Measurements from ENCODE around the gene SIN3A. TPM values are rescaled to one million over a fixed set of nuclear protein-coding genes. Genes with fewer than 3 reads are reported as not detected.

SIN3A gene
- total and polyA plus RNA-seq, 4 donors: 6.8 to 21.9 (median 13.3) TPM

DNA sequence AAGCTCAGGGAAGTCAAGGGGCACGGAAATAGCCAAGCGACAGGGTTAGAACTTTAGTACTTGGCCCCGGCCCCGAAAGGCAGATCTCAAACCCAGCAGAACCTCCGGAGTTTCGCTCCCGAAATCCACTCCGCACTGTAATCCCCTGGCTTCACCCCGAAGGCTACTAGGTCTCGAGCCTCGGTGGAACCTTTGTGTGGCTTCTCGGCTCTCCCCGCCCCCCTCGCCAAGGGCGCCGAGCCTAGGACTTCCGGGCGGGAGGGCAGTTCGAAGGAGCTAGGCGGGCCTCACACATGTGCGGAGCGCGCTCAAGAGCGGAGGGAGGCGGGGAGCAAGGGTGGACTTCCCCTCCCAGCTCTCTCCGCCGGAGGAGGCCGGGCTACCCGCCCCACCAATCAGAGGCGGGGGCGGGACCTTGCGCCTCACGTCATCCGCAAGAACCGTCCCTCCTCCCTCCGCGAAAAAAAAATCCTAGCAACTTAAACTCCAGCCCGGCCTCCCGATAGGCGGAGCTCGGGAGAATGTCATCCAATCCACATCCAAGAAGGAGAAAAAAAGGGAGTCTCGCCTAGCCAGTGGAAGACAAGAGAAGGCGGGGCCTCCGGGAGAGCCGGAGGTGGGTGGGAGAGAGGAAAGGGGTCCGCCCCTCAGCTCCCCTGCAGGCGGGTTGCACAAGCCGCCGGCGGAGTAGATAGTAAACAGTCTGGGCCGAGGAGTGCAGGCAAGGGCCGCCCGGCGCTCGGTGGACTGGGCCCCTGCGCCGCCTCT, 2.4 kb upstream of the SIN3A start (continued):
- TF ChIP-seq, protein P1, sequence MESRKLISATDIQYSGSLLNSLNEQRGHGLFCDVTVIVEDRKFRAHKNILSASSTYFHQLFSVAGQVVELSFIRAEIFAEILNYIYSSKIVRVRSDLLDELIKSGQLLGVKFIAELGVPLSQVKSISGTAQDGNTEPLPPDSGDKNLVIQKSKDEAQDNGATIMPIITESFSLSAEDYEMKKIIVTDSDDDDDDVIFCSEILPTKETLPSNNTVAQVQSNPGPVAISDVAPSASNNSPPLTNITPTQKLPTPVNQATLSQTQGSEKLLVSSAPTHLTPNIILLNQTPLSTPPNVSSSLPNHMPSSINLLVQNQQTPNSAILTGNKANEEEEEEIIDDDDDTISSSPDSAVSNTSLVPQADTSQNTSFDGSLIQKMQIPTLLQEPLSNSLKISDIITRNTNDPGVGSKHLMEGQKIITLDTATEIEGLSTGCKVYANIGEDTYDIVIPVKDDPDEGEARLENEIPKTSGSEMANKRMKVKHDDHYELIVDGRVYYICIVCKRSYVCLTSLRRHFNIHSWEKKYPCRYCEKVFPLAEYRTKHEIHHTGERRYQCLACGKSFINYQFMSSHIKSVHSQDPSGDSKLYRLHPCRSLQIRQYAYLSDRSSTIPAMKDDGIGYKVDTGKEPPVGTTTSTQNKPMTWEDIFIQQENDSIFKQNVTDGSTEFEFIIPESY (IDR thresholded peaks at IDR 0.05): peak; percentile 29
- TF ChIP-seq FOXA1 (IDR thresholded peaks at IDR 0.05): no peak
- peak in 1 of 2 donors; percentile 4 for TF ChIP-seq HNF4A (conservative IDR thresholded peaks at IDR 0.05)
- no peak for TF ChIP-seq CTCF (IDR thresholded peaks at IDR 0.05; ENCODE audit: low read depth, low read length, missing input control)

DNA sequence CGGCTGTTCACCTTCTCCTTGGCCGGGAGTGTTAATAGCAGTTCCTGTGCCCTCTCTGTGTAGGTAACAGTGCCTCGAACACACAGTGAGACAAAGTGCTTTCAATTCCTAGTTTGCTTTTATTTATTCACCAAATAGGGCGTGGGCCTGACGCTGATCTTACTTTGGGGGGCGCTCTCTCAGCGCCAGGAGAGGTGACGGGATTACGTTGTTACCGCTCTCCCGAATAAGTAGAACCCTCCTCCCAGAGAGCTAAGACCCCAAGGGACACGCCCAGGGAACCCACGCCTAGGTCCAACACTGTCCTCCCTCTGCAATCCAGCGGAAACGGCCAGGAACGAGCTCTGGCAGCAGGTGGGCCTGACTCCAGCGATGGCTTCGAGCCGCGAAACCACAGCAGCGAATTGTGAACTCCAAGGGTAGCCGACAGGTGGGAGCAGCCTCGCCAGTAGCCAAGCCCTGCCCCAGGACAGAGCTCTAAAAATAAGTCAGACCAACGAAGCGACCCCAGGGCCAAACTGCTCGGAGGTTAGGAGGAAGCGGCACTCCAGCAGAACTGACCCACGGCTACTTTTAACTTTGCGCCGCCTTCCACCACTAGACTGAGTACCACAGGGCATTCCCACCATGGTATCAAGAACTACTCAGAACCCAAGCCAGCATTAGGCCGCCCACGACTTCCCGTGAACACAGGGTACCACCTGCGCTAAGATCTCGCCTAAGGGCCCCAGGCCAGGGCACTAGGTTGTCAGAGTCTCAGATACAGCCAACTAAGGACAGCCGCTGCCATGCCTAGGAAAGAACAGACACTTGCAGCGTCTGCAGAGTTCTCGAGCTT, 1.6 kb upstream of the SIN3A start:
- peak; percentile 59 for DNase-seq (ENCODE audit: low spot score)
- Histone ChIP-seq H3K27ac (ENCODE audit: low read depth in 1 of 2, low read length in 2 of 2) (peak overlapping the region; percentile 96 to 98), H3K27me3 (ENCODE audit: control insufficient read depth in 4 of 4, insufficient read depth in 4 of 4, low read length in 3 of 4) (no peaks in the 10 kb centered on the region), H3K4me1 (ENCODE audit: control insufficient read depth in 4 of 4, insufficient read depth in 4 of 4, low read length in 3 of 4) (peaks cover 6 to 35% (median 25%) of the 10 kb centered on the region in 4 donors), H3K36me3 (ENCODE audit: control insufficient read depth in 4 of 4, insufficient read depth in 3 of 4, low read depth in 1 of 4, low read length in 3 of 4) (no peaks in the 10 kb centered on the region), H3K9me3 (ENCODE audit: control insufficient read depth in 4 of 4, low read length in 3 of 4) (no peaks in the 10 kb centered on the region), H3K9ac (ENCODE audit: low read depth in 1 of 2, low read length in 2 of 2) (peak overlapping the region; percentile 85 to 86), H3K4me3 (ENCODE audit: low read depth in 1 of 3, low read length in 3 of 3) (peak overlapping the region; percentile 58 to 91 (median 81))
- TF ChIP-seq FOXA1 (IDR thresholded peaks at IDR 0.05) (no peak), RAD21 (IDR thresholded peaks at IDR 0.05) (no peak), HNF4G (IDR thresholded peaks at IDR 0.05) (no peak), YY1 (IDR thresholded peaks at IDR 0.05) (no peak), FOXA2 (IDR thresholded peaks at IDR 0.05) (no peak), NR2F2 (IDR thresholded peaks at IDR 0.05) (no peak)
- TF ChIP-seq, protein P2, sequence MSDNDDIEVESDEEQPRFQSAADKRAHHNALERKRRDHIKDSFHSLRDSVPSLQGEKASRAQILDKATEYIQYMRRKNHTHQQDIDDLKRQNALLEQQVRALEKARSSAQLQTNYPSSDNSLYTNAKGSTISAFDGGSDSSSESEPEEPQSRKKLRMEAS (IDR thresholded peaks at IDR 0.05): no peak
- under 1% methylated on average over 38 of the region's 38 CpGs for WGBS

GRCh38 chr15:75452364-75452864, 924 bp upstream of the SIN3A start:
- H3K4me1 ChIP-seq (ENCODE audit: control insufficient read depth in 4 of 4, insufficient read depth in 4 of 4, low read length in 3 of 4): peaks cover 2 to 35% (median 26%) of the 10 kb centered on the region in 4 donors
- H3K9ac ChIP-seq (ENCODE audit: low read depth in 1 of 2, low read length in 2 of 2): peak overlapping the region; percentile 20 to 86
- TF ChIP-seq, protein P2 (IDR thresholded peaks at IDR 0.05): peak; percentile 6
- TF ChIP-seq FOXA1 (IDR thresholded peaks at IDR 0.05) (no peak), RXRA (IDR thresholded peaks at IDR 0.05) (peak in 1 of 2 donors; percentile 4)
- no peaks in the 10 kb centered on the region for H3K27me3 ChIP-seq (ENCODE audit: control insufficient read depth in 4 of 4, insufficient read depth in 4 of 4, low read length in 3 of 4)
- peak overlapping the region; percentile 96 to 98 for H3K27ac ChIP-seq (ENCODE audit: low read depth in 1 of 2, low read length in 2 of 2)
- WGBS: under 1% methylated on average over 16 of the region's 16 CpGs
- no peaks in the 10 kb centered on the region for H3K9me3 ChIP-seq (ENCODE audit: control insufficient read depth in 4 of 4, low read length in 3 of 4)
- peaks cover 0 to 2% (median under 1%) of the 10 kb centered on the region in 4 donors for H3K36me3 ChIP-seq (ENCODE audit: control insufficient read depth in 4 of 4, insufficient read depth in 3 of 4, low read depth in 1 of 4, low read length in 3 of 4)
- peak; percentile 82 for DNase-seq (ENCODE audit: low spot score)
- peak overlapping the region; percentile 58 to 91 (median 81) for H3K4me3 ChIP-seq (ENCODE audit: low read depth in 1 of 3, low read length in 3 of 3)
